HEK293 (cell line): ENCODE results near the gene RBMS3.

Source experiments
- CTCF ChIA-PET: fragments of 350-600 bp; formaldehyde crosslinking; extraction: SDS; loops from one replicate; lab custom pipeline; 2021; ENCODE audit warnings: antibody characterized with exemption; lab: Yijun Ruan, JAX
- POLR2A ChIA-PET: fragments of 300-600 bp; formaldehyde crosslinking; extraction: SDS; loops from one replicate; lab custom pipeline; 2020; ENCODE audit warnings: antibody characterized with exemption, inconsistent platforms; lab: Yijun Ruan, JAX
- H3K27ac ChIP-seq: fragments of 200-500 bp; sonication (Bioruptor generic); 2 replicates; pipeline ENCODE4 v1.5.1; 2014; ENCODE audit warnings: low read depth, low read length, control low read depth, inconsistent platforms; ENCODE audit errors: extremely low read depth
- H3K36me3 ChIP-seq, 2 experiments: fragments of 200-500 bp in 1 of 2; sonication (Bioruptor generic) in 1 of 2; 1 replicate in 1 of 2; 2 replicates in 1 of 2; pipeline ENCODE4 v1.5.1; 2014 to 2017; ENCODE audit warnings: inconsistent platforms in 2 of 2, low read length in 2 of 2; ENCODE audit not compliant: control insufficient read depth in 2 of 2, insufficient read depth in 1 of 2
- H3K4me1 ChIP-seq: fragments of 200-500 bp; sonication (Bioruptor generic); 2 replicates; pipeline ENCODE4 v1.5.1; 2014; ENCODE audit warnings: mild to moderate bottlenecking, low read length, inconsistent platforms; ENCODE audit not compliant: control insufficient read depth, insufficient read depth
- H3K4me3 ChIP-seq: 2 replicates; pipeline ENCODE4 v1.5.1; 2011; ENCODE audit warnings: low read depth, mild to moderate bottlenecking, control low read depth, low read length, moderate library complexity
- H3K9me3 ChIP-seq: fragments of 200-500 bp; sonication (Bioruptor generic); 2 replicates; pipeline ENCODE4 v1.5.1; 2014; ENCODE audit warnings: low read depth, low read length, inconsistent platforms; ENCODE audit not compliant: control insufficient read depth, insufficient read depth
- MZF1 ChIP-seq: fragments of 450-650 bp; formaldehyde crosslinking; IDR thresholded peaks from 2 replicates; pipeline ENCODE4 v1.5.1; 2017; ENCODE audit warnings: missing biosample characterization, missing genetic modification characterization, borderline replicate concordance
- SP3 ChIP-seq: fragments of 450-650 bp; formaldehyde crosslinking; IDR thresholded peaks from 2 replicates; pipeline ENCODE4 v1.5.1; 2016; ENCODE audit warnings: missing biosample characterization, missing genetic modification characterization
- TCF7L2 ChIP-seq: IDR thresholded peaks from 2 replicates; pipeline ENCODE4 v1.6.1; 2011; ENCODE audit warnings: low read depth, mild to moderate bottlenecking, inconsistent platforms, low read length, moderate library complexity, borderline replicate concordance
- YY2 ChIP-seq: fragments of 450-650 bp; formaldehyde crosslinking; IDR thresholded peaks from 2 replicates; pipeline ENCODE4 v1.5.1; 2016; ENCODE audit warnings: missing biosample characterization, missing genetic modification characterization
- ZBTB48 ChIP-seq: fragments of 450-650 bp; formaldehyde crosslinking; IDR thresholded peaks from 2 replicates; pipeline ENCODE4 v1.5.1; 2016; ENCODE audit warnings: missing biosample characterization, missing genetic modification characterization
- ZNF155 ChIP-seq: fragments of 450-650 bp; formaldehyde crosslinking; IDR thresholded peaks from 2 replicates; pipeline ENCODE4 v1.5.1; 2016; ENCODE audit warnings: missing biosample characterization, missing genetic modification characterization
- ZNF157 ChIP-seq: fragments of 450-650 bp; formaldehyde crosslinking; IDR thresholded peaks from 2 replicates; pipeline ENCODE4 v1.5.1; 2016; ENCODE audit warnings: missing biosample characterization, missing genetic modification characterization
- ZNF169 ChIP-seq: fragments of 450-650 bp; formaldehyde crosslinking; IDR thresholded peaks from 2 replicates; pipeline ENCODE4 v1.5.1; 2016; ENCODE audit warnings: missing biosample characterization, missing genetic modification characterization
- ZNF211 ChIP-seq: fragments of 450-650 bp; formaldehyde crosslinking; IDR thresholded peaks from 2 replicates; pipeline ENCODE4 v1.5.1; 2016; ENCODE audit warnings: low read depth, missing biosample characterization, missing genetic modification characterization
- ZNF223 ChIP-seq: fragments of 450-650 bp; formaldehyde crosslinking; IDR thresholded peaks from 2 replicates; pipeline ENCODE4 v1.5.1; 2016; ENCODE audit warnings: missing biosample characterization, missing genetic modification characterization
- ZNF335 ChIP-seq: fragments of 450-650 bp; formaldehyde crosslinking; conservative IDR thresholded peaks from 2 replicates; pipeline ENCODE4 v1.5.1; 2016; ENCODE audit warnings: missing biosample characterization, missing genetic modification characterization
- ZNF366 ChIP-seq: fragments of 450-650 bp; formaldehyde crosslinking; conservative IDR thresholded peaks from 2 replicates; pipeline ENCODE4 v1.5.1; 2016; ENCODE audit warnings: missing biosample characterization, missing genetic modification characterization
- ZNF394 ChIP-seq: fragments of 450-650 bp; formaldehyde crosslinking; IDR thresholded peaks from 2 replicates; pipeline ENCODE4 v1.5.1; 2016; ENCODE audit warnings: missing biosample characterization, missing genetic modification characterization, mild to moderate bottlenecking, moderate library complexity, borderline replicate concordance
- ZNF416 ChIP-seq: fragments of 450-650 bp; formaldehyde crosslinking; IDR thresholded peaks from 2 replicates; pipeline ENCODE4 v1.5.1; 2016; ENCODE audit warnings: missing biosample characterization, missing genetic modification characterization
- ZNF423 ChIP-seq: fragments of 450-650 bp; formaldehyde crosslinking; IDR thresholded peaks from 2 replicates; pipeline ENCODE4 v1.5.1; 2016; ENCODE audit warnings: missing biosample characterization, missing genetic modification characterization
- ZNF473 ChIP-seq: fragments of 450-650 bp; formaldehyde crosslinking; IDR thresholded peaks from 2 replicates; pipeline ENCODE4 v1.5.1; 2017; ENCODE audit warnings: missing biosample characterization, missing genetic modification characterization
- ZNF555 ChIP-seq: fragments of 450-650 bp; formaldehyde crosslinking; conservative IDR thresholded peaks from 2 replicates; pipeline ENCODE4 v1.5.1; 2017; ENCODE audit warnings: missing biosample characterization, mild to moderate bottlenecking, missing genetic modification characterization, inconsistent platforms
- ZNF571 ChIP-seq: fragments of 450-650 bp; formaldehyde crosslinking; IDR thresholded peaks from 2 replicates; pipeline ENCODE4 v1.5.0; 2017; ENCODE audit warnings: missing biosample characterization, missing genetic modification characterization
- ZNF670 ChIP-seq: fragments of 450-650 bp; formaldehyde crosslinking; IDR thresholded peaks from 2 replicates; pipeline ENCODE4 v1.5.1; 2016; ENCODE audit warnings: missing biosample characterization, missing genetic modification characterization, low read depth
- ZNF776 ChIP-seq: fragments of 450-650 bp; formaldehyde crosslinking; IDR thresholded peaks from 2 replicates; pipeline ENCODE4 v1.5.0; 2017; ENCODE audit warnings: missing biosample characterization, missing genetic modification characterization, borderline replicate concordance
- TF ChIP-seq, protein P1 (sequence below): fragments of 450-650 bp; formaldehyde crosslinking; IDR thresholded peaks from 2 replicates; pipeline ENCODE4 v1.5.0; 2017; ENCODE audit warnings: missing biosample characterization, missing genetic modification characterization, borderline replicate concordance
- TF ChIP-seq, protein P2 (sequence below): fragments of 450-650 bp; formaldehyde crosslinking; IDR thresholded peaks from 2 replicates; pipeline ENCODE4 v1.5.1; 2017; ENCODE audit warnings: missing biosample characterization, missing genetic modification characterization
- TF ChIP-seq, protein P3 (sequence below): fragments of 450-650 bp; formaldehyde crosslinking; IDR thresholded peaks from 2 replicates; pipeline ENCODE4 v1.5.1; 2016; ENCODE audit warnings: missing biosample characterization, missing genetic modification characterization
- TF ChIP-seq, protein P4 (sequence below): fragments of 450-650 bp; formaldehyde crosslinking; IDR thresholded peaks from 2 replicates; pipeline ENCODE4 v1.5.1; 2016; ENCODE audit warnings: missing biosample characterization, missing genetic modification characterization
- TF ChIP-seq, protein P5 (sequence below): fragments of 450-650 bp; formaldehyde crosslinking; IDR thresholded peaks from 2 replicates; pipeline ENCODE4 v1.5.1; 2016; ENCODE audit warnings: missing biosample characterization, missing genetic modification characterization

The RBMS3 gene

DNA sequence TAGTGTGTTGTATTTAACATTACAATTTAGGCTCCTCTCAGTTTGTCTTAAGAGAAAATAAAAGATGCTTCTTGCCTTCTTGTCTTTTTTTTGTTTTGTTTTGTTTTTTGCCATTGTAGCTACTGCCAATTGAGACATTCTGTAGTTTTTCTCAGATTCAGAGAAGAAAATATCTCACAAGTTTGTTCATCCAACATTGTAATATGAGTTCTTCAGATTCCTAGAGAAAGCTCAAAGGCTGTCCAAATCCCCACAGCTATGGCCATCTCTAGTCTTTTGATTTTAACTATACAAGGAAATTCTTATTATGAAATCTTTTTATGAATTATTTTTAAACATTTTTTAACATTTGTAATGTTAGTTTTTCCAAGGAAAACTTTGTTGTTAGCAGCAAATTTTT, 264.7 kb downstream of the RBMS3 start:
- H3K4me1 ChIP-seq: peaks cover 3% of the 10 kb centered on the region; the same call in 1 of the 2 replicates
- ChIA-PET POLR2A (no interaction called here), CTCF (no interaction called here)
- TF ChIP-seq ZNF555 (tag by site-specific recombination): no peak
- TF ChIP-seq, protein P1, sequence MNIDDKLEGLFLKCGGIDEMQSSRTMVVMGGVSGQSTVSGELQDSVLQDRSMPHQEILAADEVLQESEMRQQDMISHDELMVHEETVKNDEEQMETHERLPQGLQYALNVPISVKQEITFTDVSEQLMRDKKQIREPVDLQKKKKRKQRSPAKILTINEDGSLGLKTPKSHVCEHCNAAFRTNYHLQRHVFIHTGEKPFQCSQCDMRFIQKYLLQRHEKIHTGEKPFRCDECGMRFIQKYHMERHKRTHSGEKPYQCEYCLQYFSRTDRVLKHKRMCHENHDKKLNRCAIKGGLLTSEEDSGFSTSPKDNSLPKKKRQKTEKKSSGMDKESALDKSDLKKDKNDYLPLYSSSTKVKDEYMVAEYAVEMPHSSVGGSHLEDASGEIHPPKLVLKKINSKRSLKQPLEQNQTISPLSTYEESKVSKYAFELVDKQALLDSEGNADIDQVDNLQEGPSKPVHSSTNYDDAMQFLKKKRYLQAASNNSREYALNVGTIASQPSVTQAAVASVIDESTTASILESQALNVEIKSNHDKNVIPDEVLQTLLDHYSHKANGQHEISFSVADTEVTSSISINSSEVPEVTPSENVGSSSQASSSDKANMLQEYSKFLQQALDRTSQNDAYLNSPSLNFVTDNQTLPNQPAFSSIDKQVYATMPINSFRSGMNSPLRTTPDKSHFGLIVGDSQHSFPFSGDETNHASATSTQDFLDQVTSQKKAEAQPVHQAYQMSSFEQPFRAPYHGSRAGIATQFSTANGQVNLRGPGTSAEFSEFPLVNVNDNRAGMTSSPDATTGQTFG (tag by site-specific recombination): no peak
- no peak for TF ChIP-seq ZNF423 (tag by site-specific recombination)
- TF ChIP-seq YY2: no peak
- TF ChIP-seq, protein P2, sequence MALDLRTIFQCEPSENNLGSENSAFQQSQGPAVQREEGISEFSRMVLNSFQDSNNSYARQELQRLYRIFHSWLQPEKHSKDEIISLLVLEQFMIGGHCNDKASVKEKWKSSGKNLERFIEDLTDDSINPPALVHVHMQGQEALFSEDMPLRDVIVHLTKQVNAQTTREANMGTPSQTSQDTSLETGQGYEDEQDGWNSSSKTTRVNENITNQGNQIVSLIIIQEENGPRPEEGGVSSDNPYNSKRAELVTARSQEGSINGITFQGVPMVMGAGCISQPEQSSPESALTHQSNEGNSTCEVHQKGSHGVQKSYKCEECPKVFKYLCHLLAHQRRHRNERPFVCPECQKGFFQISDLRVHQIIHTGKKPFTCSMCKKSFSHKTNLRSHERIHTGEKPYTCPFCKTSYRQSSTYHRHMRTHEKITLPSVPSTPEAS (tag by site-specific recombination): no peak
- no peak for TF ChIP-seq ZNF473 (tag by site-specific recombination)
- no peak for TF ChIP-seq ZNF169 (tag by site-specific recombination)
- TF ChIP-seq MZF1 (tag by site-specific recombination): no peak
- no peak for TF ChIP-seq ZNF776 (tag by site-specific recombination)
- TF ChIP-seq TCF7L2: no peak
- no peak for TF ChIP-seq ZBTB48 (tag by site-specific recombination)
- TF ChIP-seq ZNF335 (tag by site-specific recombination): no peak
- no peak for TF ChIP-seq ZNF416 (tag by site-specific recombination)
- no peak for TF ChIP-seq ZNF157 (tag by site-specific recombination)
- TF ChIP-seq ZNF394 (tag by site-specific recombination): no peak
- TF ChIP-seq SP3 (tag by site-specific recombination): no peak
- TF ChIP-seq, protein P3, sequence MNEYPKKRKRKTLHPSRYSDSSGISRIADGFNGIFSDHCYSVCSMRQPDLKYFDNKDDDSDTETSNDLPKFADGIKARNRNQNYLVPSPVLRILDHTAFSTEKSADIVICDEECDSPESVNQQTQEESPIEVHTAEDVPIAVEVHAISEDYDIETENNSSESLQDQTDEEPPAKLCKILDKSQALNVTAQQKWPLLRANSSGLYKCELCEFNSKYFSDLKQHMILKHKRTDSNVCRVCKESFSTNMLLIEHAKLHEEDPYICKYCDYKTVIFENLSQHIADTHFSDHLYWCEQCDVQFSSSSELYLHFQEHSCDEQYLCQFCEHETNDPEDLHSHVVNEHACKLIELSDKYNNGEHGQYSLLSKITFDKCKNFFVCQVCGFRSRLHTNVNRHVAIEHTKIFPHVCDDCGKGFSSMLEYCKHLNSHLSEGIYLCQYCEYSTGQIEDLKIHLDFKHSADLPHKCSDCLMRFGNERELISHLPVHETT (tag by site-specific recombination): no peak
- TF ChIP-seq ZNF366: no peak
- no peak for TF ChIP-seq ZNF670 (tag by site-specific recombination)
- H3K27ac ChIP-seq: no peak overlapping the region
- no peak overlapping the region for H3K4me3 ChIP-seq
- H3K9me3 ChIP-seq: no peaks in the 10 kb centered on the region
- no peaks in the 10 kb centered on the region for H3K36me3 ChIP-seq

DNA sequence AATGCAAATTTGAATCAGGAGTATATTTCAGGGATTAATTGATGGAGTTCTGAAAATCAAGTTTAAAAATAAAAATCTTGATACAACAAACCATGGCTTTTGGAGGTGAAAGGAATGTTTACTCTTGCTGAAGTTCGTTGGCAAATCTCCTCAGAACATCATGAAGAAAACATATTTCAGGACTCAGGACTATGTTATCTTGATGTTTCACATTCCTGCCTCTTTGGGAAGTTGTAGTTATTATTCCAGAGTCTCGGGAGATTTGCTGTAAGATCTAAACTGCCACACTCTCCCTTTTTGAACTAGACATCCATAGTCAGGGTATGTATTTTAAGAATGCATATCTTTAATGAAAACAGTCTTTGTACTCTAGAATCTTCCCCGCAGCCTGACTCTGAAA, 271.2 kb downstream of the RBMS3 start:
- no peaks in the 10 kb centered on the region for H3K36me3 ChIP-seq
- POLR2A ChIA-PET: no interaction called here
- CTCF ChIA-PET: no interaction called here
- H3K27ac ChIP-seq: no peak overlapping the region
- H3K4me3 ChIP-seq: no peak overlapping the region
- no peaks in the 10 kb centered on the region; the same call in 1 of the 2 replicates for H3K4me1 ChIP-seq
- no peaks in the 10 kb centered on the region for H3K9me3 ChIP-seq
- TF ChIP-seq, protein P4, sequence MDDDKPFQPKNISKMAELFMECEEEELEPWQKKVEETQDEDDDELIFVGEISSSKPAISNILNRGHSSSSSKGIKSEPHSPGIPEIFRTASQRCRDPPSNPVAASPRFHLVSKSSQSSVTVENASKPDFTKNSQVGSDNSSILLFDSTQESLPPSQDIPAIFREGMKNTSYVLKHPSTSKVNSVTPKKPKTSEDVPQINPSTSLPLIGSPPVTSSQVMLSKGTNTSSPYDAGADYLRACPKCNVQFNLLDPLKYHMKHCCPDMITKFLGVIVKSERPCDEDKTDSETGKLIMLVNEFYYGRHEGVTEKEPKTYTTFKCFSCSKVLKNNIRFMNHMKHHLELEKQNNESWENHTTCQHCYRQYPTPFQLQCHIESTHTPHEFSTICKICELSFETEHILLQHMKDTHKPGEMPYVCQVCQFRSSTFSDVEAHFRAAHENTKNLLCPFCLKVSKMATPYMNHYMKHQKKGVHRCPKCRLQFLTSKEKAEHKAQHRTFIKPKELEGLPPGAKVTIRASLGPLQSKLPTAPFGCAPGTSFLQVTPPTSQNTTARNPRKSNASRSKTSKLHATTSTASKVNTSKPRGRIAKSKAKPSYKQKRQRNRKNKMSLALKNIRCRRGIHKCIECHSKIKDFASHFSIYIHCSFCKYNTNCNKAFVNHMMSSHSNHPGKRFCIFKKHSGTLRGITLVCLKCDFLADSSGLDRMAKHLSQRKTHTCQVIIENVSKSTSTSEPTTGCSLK (tag by site-specific recombination): no peak
- TF ChIP-seq ZNF571 (no peak), ZNF155 (no peak), ZNF335 (tag by site-specific recombination) (no peak), ZNF223 (tag by site-specific recombination) (no peak), ZNF211 (tag by site-specific recombination) (no peak)
- TF ChIP-seq, protein P5, sequence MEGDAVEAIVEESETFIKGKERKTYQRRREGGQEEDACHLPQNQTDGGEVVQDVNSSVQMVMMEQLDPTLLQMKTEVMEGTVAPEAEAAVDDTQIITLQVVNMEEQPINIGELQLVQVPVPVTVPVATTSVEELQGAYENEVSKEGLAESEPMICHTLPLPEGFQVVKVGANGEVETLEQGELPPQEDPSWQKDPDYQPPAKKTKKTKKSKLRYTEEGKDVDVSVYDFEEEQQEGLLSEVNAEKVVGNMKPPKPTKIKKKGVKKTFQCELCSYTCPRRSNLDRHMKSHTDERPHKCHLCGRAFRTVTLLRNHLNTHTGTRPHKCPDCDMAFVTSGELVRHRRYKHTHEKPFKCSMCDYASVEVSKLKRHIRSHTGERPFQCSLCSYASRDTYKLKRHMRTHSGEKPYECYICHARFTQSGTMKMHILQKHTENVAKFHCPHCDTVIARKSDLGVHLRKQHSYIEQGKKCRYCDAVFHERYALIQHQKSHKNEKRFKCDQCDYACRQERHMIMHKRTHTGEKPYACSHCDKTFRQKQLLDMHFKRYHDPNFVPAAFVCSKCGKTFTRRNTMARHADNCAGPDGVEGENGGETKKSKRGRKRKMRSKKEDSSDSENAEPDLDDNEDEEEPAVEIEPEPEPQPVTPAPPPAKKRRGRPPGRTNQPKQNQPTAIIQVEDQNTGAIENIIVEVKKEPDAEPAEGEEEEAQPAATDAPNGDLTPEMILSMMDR (tag by site-specific recombination): no peak
